Psoas muscle (tissue), 8 donors: ENCODE results near the gene IGFL4. TPM values are rescaled to one million over a fixed set of nuclear protein-coding genes. Genes with fewer than 3 reads are reported as not detected.
A peak's percentile ranks its signal among the peaks of the same experiment; 100 is the strongest.
"Not testable (repeated sequence)": the region's sequence is repeated elsewhere in the genome, so short reads cannot be mapped to it uniquely, and the experiment has no call there.

ENCODE experiments used
- ATAC-seq, 4 donors: fragments of 200-7000 bp; cut with Tn5 transposase; one replicate each; pipeline ENCODE4 v1.9.1; 2020; ENCODE audit warnings: moderate library complexity in 3 of 4, mild to moderate bottlenecking in 2 of 4
- DNase-seq, 2 donors: peaks; one replicate each; pipeline ENCODE4 v3.0.0-alpha.2; 2020
- H3K27ac ChIP-seq: fragments of 200-600 bp; one replicate; pipeline ENCODE4 v1.8.0; 2022
- H3K27me3 ChIP-seq, 3 donors: fragments of 200-600 bp in 1 of 3; one replicate each; pipeline versions ENCODE4 v1.6.1 to v1.8.0; 2013 to 2022; ENCODE audit warnings: low read length in 2 of 3, mild to moderate bottlenecking in 2 of 3, moderate library complexity in 1 of 3; ENCODE audit not compliant: insufficient read depth in 3 of 3
- H3K36me3 ChIP-seq, 2 donors: fragments of 200-600 bp in 1 of 2; one replicate each; pipeline versions ENCODE4 v1.6.1 to v1.8.0; 2013 to 2022; ENCODE audit warnings: low read depth in 1 of 2, mild to moderate bottlenecking in 1 of 2, moderate library complexity in 1 of 2; ENCODE audit not compliant: insufficient read depth in 1 of 2
- H3K4me1 ChIP-seq: fragments of 200-600 bp; one replicate; pipeline ENCODE4 v1.8.0; 2022
- H3K4me3 ChIP-seq: fragments of 200-600 bp; one replicate; pipeline ENCODE4 v1.8.0; 2022; ENCODE audit warnings: mild to moderate bottlenecking
- H3K9me3 ChIP-seq: fragments of 200-600 bp; one replicate; pipeline ENCODE4 v1.8.0; 2022
- WGBS, 3 donors: extraction: QIAGEN DNeasy Blood & Tissue Kit; methylation state at CpG; one replicate each; pipeline versions ENCODE4 v1.1.6 to v1.1.7; 2013; 5-methylcytosine and 5-hydroxymethylcytosine counted together
- intact Hi-C, 2 donors: fragments of 100-400 bp; cut with DNase I; formaldehyde crosslinking; loops; one replicate each; pipeline versions ENCODE4 v1.11.0 to v1.14.2; 2022
- polyA plus RNA-seq, 3 donors: library from polyadenylated mRNA; stranded (reverse); fragments of 200-250 nt; gene quantifications; one replicate each; pipeline ENCODE4 v1.2.3, GENCODE V29; 2013
- total RNA-seq, 4 donors: library from RNA; stranded (reverse); fragmentation: NEBNext Ultra II Directional in 2 of 4; extraction: Animal tissue kit (Norgen Biotek cat#: 25700) in 2 of 4; gene quantifications; one replicate each; pipeline versions ENCODE4 v1.2.1 to v1.2.4, GENCODE V29; 2021 to 2023
- TF ChIP-seq, protein P1 (sequence below): fragments of 200-600 bp; IDR thresholded peaks from one replicate; pipeline ENCODE4 v1.8.0; 2022; ENCODE audit warnings: antibody characterized with exemption
- donor health status: healthy with polysubstance abuse.
- donor health status: DM: no; HTN: no; CAD: no; lungs with moderate emphysema.
- donor health status: Bipolar disorder and iron deficiency.
- donor health status: healthy.
- donor health status: DM: yes; HTN: yes; CAD: no.
- donor health status: DM: no; HTN: no; CAD: no.
- donor health status: DM: no; HTN: no; CAD: no.
- donor health status: DM: yes; HTN: yes; CAD: no.

Gene IGFL4
- total and polyA plus RNA-seq, 7 donors, result not detected

DNA sequence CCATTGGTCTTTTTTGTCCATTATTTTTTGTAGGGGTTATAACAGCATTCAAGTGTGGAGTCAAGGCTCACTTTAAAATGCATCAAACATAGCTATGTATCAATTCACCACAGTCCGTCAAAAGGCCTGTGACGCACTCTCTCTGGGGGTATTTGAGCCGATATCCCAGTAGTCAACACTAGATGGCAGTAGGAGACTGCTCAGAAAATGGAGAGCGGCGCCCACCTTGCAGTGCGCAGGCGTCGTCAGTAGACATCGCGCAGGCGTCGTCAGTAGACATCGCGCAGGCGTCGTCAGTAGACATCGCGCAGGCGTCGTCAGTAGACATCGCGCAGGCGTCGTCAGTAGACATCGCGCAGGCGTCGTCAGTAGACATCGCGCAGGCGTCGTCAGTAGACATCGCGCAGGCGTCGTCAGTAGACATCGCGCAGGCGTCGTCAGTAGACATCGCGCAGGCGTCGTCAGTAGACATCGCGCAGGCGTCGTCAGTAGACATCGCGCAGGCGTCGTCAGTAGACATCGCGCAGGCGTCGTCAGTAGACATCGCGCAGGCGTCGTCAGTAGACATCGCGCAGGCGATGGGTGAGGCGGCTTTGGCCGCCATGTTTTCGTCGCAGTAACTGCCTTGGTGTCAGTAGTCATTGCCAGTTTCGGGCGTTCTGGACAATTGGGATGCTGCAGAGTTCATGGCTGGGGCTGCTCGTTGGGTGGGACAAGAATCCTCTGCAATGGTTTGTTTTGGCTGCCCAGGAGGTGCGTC is 38.0 kb upstream of the IGFL4 start:
- H3K27ac ChIP-seq, DNase-seq, H3K4me3 ChIP-seq, intact Hi-C loops, H3K36me3 ChIP-seq, H3K9me3 ChIP-seq, H3K4me1 ChIP-seq: not testable (repeated sequence)
- peak in 3 of 4 donors; percentile 46 to 69 (median 65) for ATAC-seq
- 23 to 28% (median 24%) methylated on average over 31 to 43 of the region's 71 CpGs for whole genome bisulfite sequencing, 3 donors
- TF ChIP-seq, protein P1, sequence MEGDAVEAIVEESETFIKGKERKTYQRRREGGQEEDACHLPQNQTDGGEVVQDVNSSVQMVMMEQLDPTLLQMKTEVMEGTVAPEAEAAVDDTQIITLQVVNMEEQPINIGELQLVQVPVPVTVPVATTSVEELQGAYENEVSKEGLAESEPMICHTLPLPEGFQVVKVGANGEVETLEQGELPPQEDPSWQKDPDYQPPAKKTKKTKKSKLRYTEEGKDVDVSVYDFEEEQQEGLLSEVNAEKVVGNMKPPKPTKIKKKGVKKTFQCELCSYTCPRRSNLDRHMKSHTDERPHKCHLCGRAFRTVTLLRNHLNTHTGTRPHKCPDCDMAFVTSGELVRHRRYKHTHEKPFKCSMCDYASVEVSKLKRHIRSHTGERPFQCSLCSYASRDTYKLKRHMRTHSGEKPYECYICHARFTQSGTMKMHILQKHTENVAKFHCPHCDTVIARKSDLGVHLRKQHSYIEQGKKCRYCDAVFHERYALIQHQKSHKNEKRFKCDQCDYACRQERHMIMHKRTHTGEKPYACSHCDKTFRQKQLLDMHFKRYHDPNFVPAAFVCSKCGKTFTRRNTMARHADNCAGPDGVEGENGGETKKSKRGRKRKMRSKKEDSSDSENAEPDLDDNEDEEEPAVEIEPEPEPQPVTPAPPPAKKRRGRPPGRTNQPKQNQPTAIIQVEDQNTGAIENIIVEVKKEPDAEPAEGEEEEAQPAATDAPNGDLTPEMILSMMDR, result peak; percentile 23
- peaks cover 5 to 76% (median 18%) of the 10 kb centered on the region in 3 donors for H3K27me3 ChIP-seq

DNA sequence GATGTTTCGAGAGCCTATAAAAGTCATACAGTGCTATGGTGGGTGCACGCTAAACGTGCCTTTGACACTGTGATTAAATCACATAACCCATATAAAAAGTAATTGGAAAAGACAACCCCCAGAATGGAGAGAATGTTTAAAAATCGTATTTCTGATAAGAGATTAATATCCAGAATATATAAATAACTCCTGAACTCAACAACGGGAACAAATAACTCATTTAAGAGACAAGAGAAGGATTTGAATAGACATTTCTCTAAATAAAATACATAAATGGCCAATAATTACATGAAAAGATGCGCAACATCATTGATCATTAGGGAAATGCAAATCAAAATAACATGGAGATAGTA is 37.0 kb upstream of the IGFL4 start:
- H3K27ac ChIP-seq, result no peak overlapping the region
- ATAC-seq (no peak), DNase-seq (no peak)
- intact Hi-C loops, result no loop called here
- H3K9me3 ChIP-seq, result peaks cover 4% of the 10 kb centered on the region
- peaks cover 5 to 77% (median 18%) of the 10 kb centered on the region in 3 donors for H3K27me3 ChIP-seq
- no peak overlapping the region for H3K4me3 ChIP-seq
- WGBS, 3 donors, result 21 to 22% (median 22%) methylated on average over 6 of the region's 6 CpGs
- H3K4me1 ChIP-seq, result no peaks in the 10 kb centered on the region
- no peaks in the 10 kb centered on the region for H3K36me3 ChIP-seq
- TF ChIP-seq, protein P1, result no peak

DNA sequence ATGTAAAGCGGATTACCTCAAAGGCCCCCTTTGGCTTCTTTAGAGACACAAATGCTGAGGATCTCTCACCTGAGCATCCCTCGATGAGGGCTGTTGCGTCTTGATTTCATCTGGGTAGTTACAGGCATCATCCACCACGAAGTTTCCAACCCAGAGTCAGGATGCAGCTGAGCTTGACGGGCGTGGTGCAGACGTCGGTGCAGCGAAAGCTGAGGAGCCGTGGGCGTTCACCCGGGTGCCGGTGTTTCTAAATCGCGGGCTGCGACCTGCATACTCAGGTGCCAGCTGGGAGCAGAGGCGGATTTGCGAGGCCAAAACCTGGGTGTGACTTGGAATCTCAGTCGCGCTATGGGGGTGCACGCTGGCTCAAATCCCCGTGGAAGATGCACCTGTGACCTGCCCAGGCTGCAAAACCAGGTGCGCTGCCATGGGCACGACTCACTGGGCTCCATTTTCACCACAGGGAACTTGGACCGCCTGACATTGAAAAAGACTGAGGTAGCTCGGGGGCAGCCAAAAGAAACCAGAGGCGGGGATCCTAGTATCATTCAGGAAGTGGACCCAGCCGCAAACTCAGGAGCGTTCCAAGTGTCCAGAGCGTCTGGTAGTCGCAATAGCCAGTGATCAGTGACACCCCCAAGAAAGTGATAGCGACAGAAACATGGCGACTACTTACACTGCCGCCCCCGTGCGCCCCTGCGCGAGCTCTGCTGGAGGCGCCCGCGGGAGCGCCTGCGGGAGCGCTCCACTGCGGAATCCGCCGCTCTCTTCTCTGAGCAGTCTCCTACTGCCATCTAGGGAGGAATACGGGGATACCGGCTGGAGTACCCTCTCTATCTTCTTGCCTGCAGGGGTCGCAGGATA is 36.4 kb upstream of the IGFL4 start:
- WGBS, 3 donors, result 1 to 3% (median 1%) methylated on average over 50 of the region's 50 CpGs
- H3K4me1 ChIP-seq, result no peaks in the 10 kb centered on the region
- H3K27me3 ChIP-seq, result peaks cover 5 to 81% (median 18%) of the 10 kb centered on the region in 3 donors
- no peaks in the 10 kb centered on the region for H3K36me3 ChIP-seq
- ATAC-seq (peak in 3 of 4 donors; percentile 65 to 76 (median 68)), DNase-seq (no peak)
- H3K9me3 ChIP-seq, result peaks cover 4% of the 10 kb centered on the region
- intact Hi-C loops, result no loop called here
- TF ChIP-seq, protein P1, result peak; percentile 37
- no peak overlapping the region for H3K4me3 ChIP-seq
- H3K27ac ChIP-seq, result no peak overlapping the region

DNA sequence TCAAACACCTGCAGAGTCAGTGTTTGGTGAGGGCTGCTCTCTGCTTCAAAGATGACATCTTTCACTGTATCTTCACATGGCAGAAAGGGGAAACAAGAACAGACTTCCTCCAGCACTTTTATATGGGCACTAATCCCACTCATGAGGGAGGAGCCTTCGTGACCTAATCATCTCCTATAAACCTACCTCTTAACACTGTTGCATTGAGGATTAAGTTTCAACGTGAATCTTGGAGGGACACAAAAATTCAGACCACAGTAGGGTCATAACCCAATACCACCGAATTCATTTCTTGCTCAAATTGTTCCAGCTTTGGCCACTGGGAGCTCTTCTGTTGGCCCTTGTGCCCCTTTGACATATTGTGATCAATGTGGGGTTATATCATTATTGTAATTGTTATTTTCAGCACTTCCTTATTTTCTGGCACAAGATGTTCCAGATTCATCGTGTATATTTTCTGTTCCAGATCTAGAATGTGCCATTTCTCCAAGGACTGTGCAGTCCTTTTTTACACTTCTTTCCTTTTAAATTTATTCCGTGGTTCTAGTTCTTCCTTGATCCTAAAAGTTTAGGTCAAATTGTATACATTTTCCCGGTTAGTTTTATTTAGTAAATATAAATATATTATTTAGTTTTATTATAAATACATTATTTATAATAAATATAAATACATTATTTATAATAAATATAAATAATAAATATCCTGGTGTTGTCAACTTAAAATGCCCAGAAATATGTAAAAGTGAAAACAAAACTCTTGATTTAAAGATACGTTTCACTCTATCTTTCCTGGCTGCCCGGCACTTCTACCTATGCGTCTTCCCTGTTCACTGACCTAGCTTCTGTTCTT is 35.5 kb upstream of the IGFL4 start:
- H3K27me3 ChIP-seq, result peaks cover 9 to 80% (median 18%) of the 10 kb centered on the region in 3 donors
- WGBS, 3 donors, result 31% methylated on average over 9 of the region's 9 CpGs
- intact Hi-C loops, result no loop called here

More for the DNA sequence above, 35.5 kb upstream of the IGFL4 start:
- H3K27ac ChIP-seq, result no peak overlapping the region
- DNase-seq, result no peak
- TF ChIP-seq, protein P1, result no peak
- peaks cover 4% of the 10 kb centered on the region for H3K9me3 ChIP-seq
- no peaks in the 10 kb centered on the region for H3K4me1 ChIP-seq
- H3K36me3 ChIP-seq, result no peaks in the 10 kb centered on the region
- no peak overlapping the region for H3K4me3 ChIP-seq
- no peak for ATAC-seq
